ENCODE data around the gene PLK4.

- TF ChIP-seq EZH2phosphoT487 (IDR thresholded peaks at IDR 0.05; ENCODE audit: insufficient read depth, low read depth), result no peak
- no peak for TF ChIP-seq EZH2 (IDR thresholded peaks at IDR 0.05; ENCODE audit: insufficient read depth, poor library complexity, severe bottlenecking)
Observed at GRCh38 chr4:127880763-127881562, at the start of gene PLK4.
